GM12891 (cell line): Measurements from ENCODE around the gene TCN2.

Source experiments
- POLR2A ChIP-seq: IDR thresholded peaks from 2 replicates; pipeline ENCODE4 v1.6.1; 2011; ENCODE audit warnings: low read depth, low read length, control low read depth
- POLR2AphosphoS5 ChIP-seq: IDR thresholded peaks from 2 replicates; pipeline ENCODE4 v1.6.1; 2011; ENCODE audit warnings: low read depth, low read length, control low read depth
- SPI1 ChIP-seq: IDR thresholded peaks from 2 replicates; pipeline ENCODE4 v1.6.1; 2011; ENCODE audit warnings: low read depth, low read length, control low read depth
- TAF1 ChIP-seq: IDR thresholded peaks from 2 replicates; pipeline ENCODE4 v1.6.1; 2011; ENCODE audit warnings: low read depth, low read length, control low read depth

DNA sequence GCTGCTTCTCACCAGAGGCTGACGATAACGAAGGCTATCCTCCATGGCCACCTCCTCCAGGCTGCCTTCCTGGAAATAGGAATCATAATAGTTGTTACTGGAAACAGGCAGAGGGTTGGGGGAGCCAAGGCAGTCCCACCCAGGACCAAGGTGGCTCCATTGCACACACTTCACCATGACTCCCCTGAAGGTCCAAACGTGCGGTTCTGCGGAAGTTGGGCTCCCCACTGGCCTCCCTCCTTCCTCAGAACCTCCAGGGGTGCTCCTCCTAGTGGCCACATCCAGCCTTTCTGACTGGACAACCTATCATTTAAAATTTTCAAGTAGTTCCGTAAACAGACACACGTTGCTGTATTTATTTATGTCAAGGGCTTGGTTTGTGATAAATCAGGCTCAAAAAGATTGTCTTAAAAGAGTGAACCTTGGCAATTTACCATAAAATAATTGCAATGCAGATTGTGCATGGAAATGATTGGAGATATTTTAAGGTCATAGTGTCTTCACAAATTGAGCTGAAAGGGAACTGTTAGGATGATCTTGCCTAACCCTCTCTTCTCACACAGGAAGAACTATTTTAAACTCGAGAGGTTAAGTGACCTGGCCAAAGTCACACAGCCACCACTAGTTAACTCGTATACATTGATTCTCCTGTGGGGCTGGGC lies 1.4 kb upstream of the TCN2 start:
- TF ChIP-seq POLR2A (no peak), POLR2AphosphoS5 (no peak), SPI1 (no peak), TAF1 (no peak)
